Suppressor macrophage (primary cell): ENCODE data around the gene MAP4.
"Not testable (repeated sequence)": the region's sequence is repeated elsewhere in the genome, so short reads cannot be mapped to it uniquely, and the experiment has no call there.

ENCODE experiments used
- DNase-seq, 4 experiments: peaks; one replicate each; pipeline ENCODE4 v3.0.0-alpha.2; 2020 to 2022

MAP4 gene

GRCh38 chr3:48015431-48016180, 610 bp downstream of the MAP4 start:
- no peak for DNase-seq

- no peak for DNase-seq
Observed at GRCh38 chr3:48014358-48014757, 1.9 kb downstream of the MAP4 start.

- peak in 3 of 4 experiments; percentile 25 to 57 (median 44) for DNase-seq
Observed at GRCh38 chr3:48013288-48013980, 2.8 kb downstream of the MAP4 start.

- peak in 1 of 4 experiments; percentile 9 for DNase-seq
Observed at GRCh38 chr3:48012659-48013058, 3.6 kb downstream of the MAP4 start.

- peak in 3 of 4 experiments; percentile 28 to 45 (median 40) for DNase-seq
Observed at GRCh38 chr3:48008066-48008465, 8.2 kb downstream of the MAP4 start.

GRCh38 chr3:48007361-48007760, 8.9 kb downstream of the MAP4 start:
- not testable (repeated sequence) for DNase-seq

- DNase-seq: not testable (repeated sequence)
Observed at GRCh38 chr3:48006794-48007193, 9.4 kb downstream of the MAP4 start.

GRCh38 chr3:48004694-48005093, 11.5 kb downstream of the MAP4 start:
- DNase-seq: no peak

- no peak for DNase-seq
Observed at GRCh38 chr3:48002787-48003186, 13.4 kb downstream of the MAP4 start.

GRCh38 chr3:48001991-48002390, 14.2 kb downstream of the MAP4 start:
- no peak for DNase-seq

GRCh38 chr3:48000212-48000611, 16.0 kb downstream of the MAP4 start:
- DNase-seq: no peak

- no peak for DNase-seq
Observed at GRCh38 chr3:47996440-47996839, 19.8 kb downstream of the MAP4 start.

- DNase-seq: no peak
Observed at GRCh38 chr3:47994180-47994579, 22.0 kb downstream of the MAP4 start.

- DNase-seq: no peak
Observed at GRCh38 chr3:47991341-47991740, 24.9 kb downstream of the MAP4 start.

GRCh38 chr3:47989981-47990440, 26.2 kb downstream of the MAP4 start:
- DNase-seq: peak; percentile 75 to 89 (median 88)

GRCh38 chr3:47985381-47985780, 30.8 kb downstream of the MAP4 start:
- peak; percentile 27 to 81 (median 58) for DNase-seq

GRCh38 chr3:47984075-47984728, 32.0 kb downstream of the MAP4 start:
- peak; percentile 10 to 49 (median 46) for DNase-seq

GRCh38 chr3:47980795-47981194, 35.4 kb downstream of the MAP4 start:
- DNase-seq: no peak

GRCh38 chr3:47979070-47979469, 37.1 kb downstream of the MAP4 start:
- no peak for DNase-seq

- no peak for DNase-seq
Observed at GRCh38 chr3:47978386-47978785, 37.8 kb downstream of the MAP4 start.

GRCh38 chr3:47976135-47976732, 40.0 kb downstream of the MAP4 start:
- DNase-seq: no peak

GRCh38 chr3:47974974-47975470, 41.2 kb downstream of the MAP4 start:
- peak in 2 of 4 experiments; percentile 24 to 27 for DNase-seq

- DNase-seq: no peak
Observed at GRCh38 chr3:47971081-47971480, 45.1 kb downstream of the MAP4 start.
